ENCODE results near the gene SLC26A3. TPM values are rescaled to one million over a fixed set of nuclear protein-coding genes. Genes with fewer than 3 reads are reported as not detected.

Gene SLC26A3
- total and polyA plus RNA-seq, 12 donors: 0.03 to 0.50 (median 0.43) TPM; not detected in 8

- Histone ChIP-seq H3K27ac (peak overlapping the region; percentile 52 to 96 (median 95)), H3K4me3 (peak overlapping the region; percentile 26 to 72 (median 58)), H3K9me3 (replicated peaks in 1 of 3) (no peaks in the 10 kb centered on the region), H3K27me3 (no peaks in the 10 kb centered on the region), H3K36me3 (replicated peaks in 1 of 2) (peaks cover 0 to 2% of the 10 kb centered on the region in 2 donors), H3K4me1 (replicated peaks in 1 of 2) (peaks cover 12 to 39% of the 10 kb centered on the region in 2 donors)
- no peak for DNase-seq
- 0 to 1% (median 0%) methylated on average over 1 to 22 of the region's 22 CpGs for WGBS, 4 donors
- intact Hi-C loops (cut with DNase I): loop anchor here (5.0 to 10.0 kb wide), 2 partner anchors 128 to 130 kb away; no protein-coding TSS in a partner anchor
- TF ChIP-seq POLR2A (IDR thresholded peaks at IDR 0.05) (no peak), CTCF (IDR thresholded peaks at IDR 0.05) (no peak)
These were observed 58.7 kb downstream of the SLC26A3 start for GRCh38 chr7:107744345-107744750.

- intact Hi-C loops (cut with DNase I): loop anchor here (5.0 to 10.0 kb wide), 2 partner anchors 129 to 131 kb away; no protein-coding TSS in a partner anchor
- 0% methylated on average over 19 to 56 of the region's 56 CpGs for WGBS, 4 donors
- peak within 1 kb of the TSS; percentile 26 to 83 (median 69) for H3K4me3 ChIP-seq
- H3K27ac ChIP-seq: peak within 1 kb of the TSS; percentile 60 to 96 (median 95)
- H3K9me3 ChIP-seq (replicated peaks in 1 of 3): no peaks in the 10 kb centered on the region
- H3K36me3 ChIP-seq (replicated peaks in 1 of 2): no peaks in the 10 kb centered on the region
- TF ChIP-seq CTCF (IDR thresholded peaks at IDR 0.05) (peak; percentile 45 to 78 (median 66)), POLR2A (IDR thresholded peaks at IDR 0.05) (peak in 1 of 2 donors; percentile 77)
- H3K4me1 ChIP-seq (replicated peaks in 1 of 2): peaks cover 12 to 39% of the 10 kb centered on the region in 2 donors
- H3K27me3 ChIP-seq: no peaks in the 10 kb centered on the region
- DNase-seq: peak; percentile 96 to 98 (median 97)
These were observed 59.3 kb downstream of the SLC26A3 start, which contains the start of gene CBLL1 for GRCh38 chr7:107743567-107744344. CBLL1 (plus strand) TSS chr7:107744142; CDS start chr7:107744164, 22 bp downstream.

- TF ChIP-seq CTCF (IDR thresholded peaks at IDR 0.05) (no peak), POLR2A (IDR thresholded peaks at IDR 0.05) (no peak)
- 13 to 16% (median 14%) methylated on average over 29 of the region's 29 CpGs for WGBS, 4 donors
- Histone ChIP-seq H3K4me1 (replicated peaks in 1 of 2) (peaks cover 12 to 37% of the 10 kb centered on the region in 2 donors), H3K27me3 (no peaks in the 10 kb centered on the region), H3K4me3 (peak overlapping the region in 3 of 4 donors; percentile 66 to 83 (median 72)), H3K36me3 (replicated peaks in 1 of 2) (no peaks in the 10 kb centered on the region), H3K9me3 (replicated peaks in 1 of 3) (no peaks in the 10 kb centered on the region), H3K27ac (peak overlapping the region; percentile 60 to 96 (median 95))
- peak in 6 of 7 donors; percentile 53 to 76 (median 64) for DNase-seq
- intact Hi-C loops (cut with DNase I): loop anchor here (5.0 to 10.0 kb wide), 2 partner anchors 129 to 132 kb away; no protein-coding TSS in a partner anchor
These were observed 60.1 kb downstream of the SLC26A3 start for GRCh38 chr7:107742678-107743566.

GRCh38 chr7:107728276-107728675 lies 74.7 kb downstream of the SLC26A3 start:
- Histone ChIP-seq H3K27ac (no peak overlapping the region), H3K36me3 (replicated peaks in 1 of 2) (no peaks in the 10 kb centered on the region), H3K4me1 (replicated peaks in 1 of 2) (no peaks in the 10 kb centered on the region), H3K4me3 (no peak overlapping the region), H3K27me3 (no peaks in the 10 kb centered on the region), H3K9me3 (replicated peaks in 1 of 3) (no peaks in the 10 kb centered on the region)
- TF ChIP-seq CTCF (IDR thresholded peaks at IDR 0.05) (no peak), POLR2A (IDR thresholded peaks at IDR 0.05) (no peak)
- intact Hi-C loops (cut with DNase I): loop anchor here (5.0 to 10.0 kb wide), 3 partner anchors 263 to 523 kb away; no protein-coding TSS in a partner anchor
- DNase-seq: no peak

All from adrenal gland (tissue), 12 donors.